H1 (cell line): ENCODE results near the gene MUC5AC. TPM values are rescaled to one million over a fixed set of nuclear protein-coding genes. Genes with fewer than 3 reads are reported as not detected.

Experiments used
- CTCF ChIA-PET: fragments of 300-600 bp; sonication (Branson Sonifier 250); formaldehyde crosslinking; loops from one replicate; lab custom pipeline; 2021; ENCODE audit not compliant: partially characterized antibody; lab: Charles Lee
- POLR2A ChIA-PET: fragments of 300-600 bp; sonication (Branson Sonifier 250); formaldehyde crosslinking; loops from one replicate; lab custom pipeline; 2021; ENCODE audit warnings: inconsistent platforms; ENCODE audit not compliant: partially characterized antibody; lab: Charles Lee
- DNase-seq, 2 experiments: peaks; one replicate each; pipeline versions ENCODE4 v3.0.0 to v3.0.0-alpha.2; 2010 to 2022; ENCODE audit warnings: low spot score in 2 of 2, low read depth in 1 of 2, mixed read lengths in 1 of 2
- FAIRE-seq: peaks from 2 replicates; lab custom pipeline; 2011; peaks lifted over from hg19 to GRCh38; lab: Jason Lieb, UNC
- H2AFZ ChIP-seq: 2 replicates; pipeline ENCODE4 v1.8.1; 2012; ENCODE audit warnings: low read length, inconsistent platforms
- H2AK5ac ChIP-seq: 2 replicates; pipeline ENCODE4 v1.6.1; 2013; ENCODE audit warnings: low read depth, low read length
- H2BK120ac ChIP-seq: replicated peaks from 2 replicates; pipeline ENCODE3; 2013; ENCODE audit warnings: low read depth, low read length, inconsistent platforms
- H2BK12ac ChIP-seq: 2 replicates; pipeline ENCODE4 v1.6.1; 2013; ENCODE audit warnings: low read depth, low read length
- H2BK15ac ChIP-seq: 2 replicates; pipeline ENCODE4 v1.6.1; 2013; ENCODE audit warnings: low read length
- H2BK20ac ChIP-seq: 2 replicates; pipeline ENCODE4 v1.6.1; 2013; ENCODE audit warnings: low read length
- H2BK5ac ChIP-seq: 2 replicates; pipeline ENCODE4 v1.6.1; 2013; ENCODE audit warnings: low read depth, low read length
- H3K14ac ChIP-seq: 2 replicates; pipeline ENCODE4 v1.6.1; 2013; ENCODE audit warnings: inconsistent platforms; ENCODE audit not compliant: insufficient read length
- H3K18ac ChIP-seq: 2 replicates; pipeline ENCODE4 v1.6.1; 2013; ENCODE audit warnings: low read length; ENCODE audit errors: extremely low read depth
- H3K23ac ChIP-seq: 2 replicates; pipeline ENCODE4 v1.6.1; 2013; ENCODE audit warnings: inconsistent platforms; ENCODE audit not compliant: insufficient read length
- H3K23me2 ChIP-seq: 2 replicates; pipeline ENCODE4 v1.6.1; 2013; ENCODE audit warnings: low read depth, low read length
- H3K27ac ChIP-seq: 2 replicates; pipeline ENCODE4 v1.6.1; 2011; ENCODE audit warnings: low read depth, low read length, inconsistent platforms
- H3K27me3 ChIP-seq, 4 experiments: replicated peaks in 1 of 4; 1 replicate in 1 of 4; 2 replicates in 3 of 4; pipeline versions ENCODE4 v1.6.1 to v1.8.1; 2011 to 2013; ENCODE audit warnings: low read length in 3 of 4, mild to moderate bottlenecking in 3 of 4, inconsistent platforms in 2 of 4, mixed read lengths in 2 of 4, moderate library complexity in 1 of 4; ENCODE audit not compliant: control insufficient read depth in 3 of 4, insufficient read depth in 3 of 4; ENCODE audit errors: extremely low read depth in 1 of 4
- H3K36me3 ChIP-seq, 4 experiments: 2 replicates each; pipeline versions ENCODE4 v1.6.1 to v1.8.1; 2011 to 2013; ENCODE audit warnings: mild to moderate bottlenecking in 4 of 4, low read length in 3 of 4, moderate library complexity in 2 of 4, control low read depth in 1 of 4, inconsistent platforms in 1 of 4; ENCODE audit not compliant: insufficient read depth in 4 of 4, control insufficient read depth in 2 of 4
- H3K4ac ChIP-seq: replicated peaks from 2 replicates; pipeline ENCODE3; 2013; ENCODE audit warnings: low read length, low read depth, mixed read lengths, inconsistent platforms; ENCODE audit not compliant: insufficient read length
- H3K4me1 ChIP-seq, 4 experiments: replicated peaks in 1 of 4; 1 replicate in 1 of 4; 2 replicates in 3 of 4; pipeline versions ENCODE4 v1.6.1 to v1.8.1; 2011 to 2013; ENCODE audit warnings: low read length in 3 of 4, inconsistent platforms in 2 of 4, mixed read lengths in 1 of 4; ENCODE audit not compliant: insufficient read depth in 4 of 4, control insufficient read depth in 3 of 4
- H3K4me2 ChIP-seq, 2 experiments: 2 replicates each; pipeline versions ENCODE4 v1.6.1 to v1.8.1; 2011 to 2013; ENCODE audit warnings: low read depth in 2 of 2, low read length in 2 of 2, control low read depth in 1 of 2, inconsistent platforms in 1 of 2, mild to moderate bottlenecking in 1 of 2; ENCODE audit not compliant: insufficient read depth in 1 of 2
- H3K4me3 ChIP-seq, 4 experiments: fragments of 200-600, 300-600 bp in 1 of 4; sonication (generic), shearing (Covaris generic), sonication (Bioruptor Twin) in 1 of 4; 2 replicates each; pipeline versions ENCODE4 v1.5.1 to v1.8.1; 2011 to 2016; ENCODE audit warnings: low read length in 4 of 4, low read depth in 3 of 4, control low read depth in 2 of 4, inconsistent platforms in 2 of 4, mild to moderate bottlenecking in 2 of 4, mixed read lengths in 1 of 4, moderate library complexity in 1 of 4; ENCODE audit not compliant: insufficient read depth in 2 of 4; ENCODE audit errors: extremely low read depth in 1 of 4
- H3K56ac ChIP-seq: replicated peaks from 2 replicates; pipeline ENCODE3; 2013; ENCODE audit warnings: low read depth, mild to moderate bottlenecking, mixed read lengths, low read length, inconsistent platforms; ENCODE audit not compliant: insufficient read length
- H3K79me1 ChIP-seq: 2 replicates; pipeline ENCODE4 v1.6.1; 2013; ENCODE audit warnings: low read depth, low read length, control low read depth
- H3K79me2 ChIP-seq, 2 experiments: 2 replicates each; pipeline versions ENCODE4 v1.6.1 to v1.8.1; 2012 to 2013; ENCODE audit warnings: low read length in 2 of 2, mild to moderate bottlenecking in 2 of 2, inconsistent platforms in 1 of 2; ENCODE audit not compliant: insufficient read depth in 2 of 2, control insufficient read depth in 1 of 2
- H3K9ac ChIP-seq, 4 experiments: replicated peaks in 1 of 4; 1 replicate in 1 of 4; 2 replicates in 3 of 4; pipeline versions ENCODE4 v1.6.1 to v1.8.1; 2011 to 2013; ENCODE audit warnings: low read depth in 3 of 4, low read length in 3 of 4, control low read depth in 2 of 4, mild to moderate bottlenecking in 2 of 4, moderate library complexity in 2 of 4, inconsistent platforms in 1 of 4; ENCODE audit errors: extremely low read depth in 1 of 4
- H3K9me3 ChIP-seq, 2 experiments: 2 replicates each; pipeline versions ENCODE4 v1.6.1 to v1.8.1; 2012 to 2013; ENCODE audit warnings: mild to moderate bottlenecking in 2 of 2, moderate library complexity in 2 of 2, control low read depth in 1 of 2, inconsistent platforms in 1 of 2, low read depth in 1 of 2, low read length in 1 of 2, mixed read lengths in 1 of 2; ENCODE audit not compliant: insufficient read depth in 2 of 2
- H4K20me1 ChIP-seq, 2 experiments: replicated peaks in 1 of 2; 2 replicates each; pipeline versions ENCODE3 to v1.8.1; 2011 to 2013; ENCODE audit warnings: inconsistent platforms in 2 of 2, low read length in 2 of 2, mild to moderate bottlenecking in 1 of 2; ENCODE audit not compliant: insufficient read depth in 2 of 2, control insufficient read depth in 1 of 2
- H4K5ac ChIP-seq: 2 replicates; pipeline ENCODE4 v1.6.1; 2013; ENCODE audit warnings: low read length, low read depth, mixed read lengths, inconsistent platforms; ENCODE audit not compliant: insufficient read length
- H4K8ac ChIP-seq: 2 replicates; pipeline ENCODE4 v1.8.0; 2013; ENCODE audit warnings: mild to moderate bottlenecking, moderate library complexity, low read length, inconsistent platforms; ENCODE audit not compliant: insufficient read depth; ENCODE audit errors: extremely low read depth
- H4K91ac ChIP-seq: replicated peaks from 2 replicates; pipeline ENCODE3; 2013; ENCODE audit warnings: low read length, mixed read lengths, inconsistent platforms; ENCODE audit not compliant: insufficient read length
- CEBPB ChIP-seq: IDR thresholded peaks from 2 replicates; pipeline ENCODE4 v1.6.1; 2012; ENCODE audit warnings: low read depth, low read length
- CHD2 ChIP-seq: IDR thresholded peaks from 2 replicates; pipeline ENCODE4 v1.6.1; 2012; ENCODE audit warnings: low read length, improper control_type of control experiment
- POLR2A ChIP-seq, 2 experiments: IDR thresholded peaks; 1 replicate in 1 of 2; 2 replicates in 1 of 2; pipeline ENCODE4 v1.6.1; 2011; ENCODE audit warnings: low read depth in 2 of 2, low read length in 2 of 2, mild to moderate bottlenecking in 2 of 2; ENCODE audit errors: control extremely low read depth in 1 of 2
- POLR2AphosphoS5 ChIP-seq: IDR thresholded peaks from 2 replicates; pipeline ENCODE4 v1.6.1; 2011; ENCODE audit warnings: low read depth, low read length
- POU5F1 ChIP-seq: IDR thresholded peaks from 2 replicates; pipeline ENCODE4 v1.6.1; 2011; ENCODE audit warnings: low read depth, mild to moderate bottlenecking, low read length, moderate library complexity
- RNF2 ChIP-seq: fragments of 200-900, 300-1000 bp; sonication (generic); IDR thresholded peaks from 2 replicates; pipeline ENCODE4 v1.7.1; 2016; ENCODE audit warnings: borderline replicate concordance, low read depth, mild to moderate bottlenecking, antibody characterized with exemption, low read length; ENCODE audit not compliant: poor library complexity, severe bottlenecking; ENCODE audit errors: missing control alignments
- SP4 ChIP-seq: IDR thresholded peaks from 2 replicates; pipeline ENCODE4 v1.6.1; 2012; ENCODE audit warnings: low read length, inconsistent platforms
- TCF12 ChIP-seq: IDR thresholded peaks from 2 replicates; pipeline ENCODE4 v1.6.1; 2011; ENCODE audit warnings: low read depth, mild to moderate bottlenecking, low read length
- TEAD4 ChIP-seq: IDR thresholded peaks from 2 replicates; pipeline ENCODE4 v1.6.1; 2012; ENCODE audit warnings: low read depth, low read length, inconsistent platforms, mixed read lengths
- WGBS, 2 experiments: shearing (Covaris generic) in 1 of 2; methylation state at CpG; one replicate each; pipeline versions ENCODE4 v1.1.6 to v1.1.7; 2013 to 2015; ENCODE audit warnings: low lambda C conversion rate in 2 of 2, mixed read lengths in 2 of 2, inconsistent platforms in 1 of 2, low coverage in 1 of 2, missing lambda C conversion rate in 1 of 2; ENCODE audit not compliant: insufficient replicate concordance in 2 of 2, insufficient coverage in 1 of 2, insufficient read length in 1 of 2; ENCODE audit errors: extremely low coverage in 1 of 2, missing lambda C conversion rate in 1 of 2; 5-methylcytosine and 5-hydroxymethylcytosine counted together
- polyA plus RNA-seq, 7 experiments: library from polyadenylated mRNA; depleted of rRNA in 3 of 7; stranded (reverse) in 5 of 7; unstranded in 2 of 7; fragments of >200 nt in 5 of 7; fragments of 200-250 nt in 2 of 7; gene quantifications; 1 replicate in 5 of 7; 2 replicates in 1 of 7; 4 replicates in 1 of 7; pipeline versions ENCODE4 v1.2.1 to v1.2.3, GENCODE V29; 2011 to 2013; ENCODE audit warnings: missing spikeins in 2 of 7, mixed read lengths in 2 of 7
- total RNA-seq: library from RNA; stranded (reverse); fragmentation: NEBNext Ultra II Directional; extraction: Animal tissue kit (Norgen Biotek cat#: 25700); gene quantifications from 2 replicates; pipeline ENCODE4 v1.2.1, GENCODE V29; 2021
- TF ChIP-seq, protein P1 (sequence below), 3 experiments: IDR thresholded peaks; 1 replicate in 2 of 3; 2 replicates in 1 of 3; pipeline versions ENCODE4 v1.5.1 to v1.6.1; 2011; ENCODE audit warnings: low read length in 3 of 3, mild to moderate bottlenecking in 3 of 3, inconsistent platforms in 2 of 3, low read depth in 1 of 3, moderate library complexity in 1 of 3; ENCODE audit not compliant: insufficient read depth in 1 of 3; ENCODE audit errors: control extremely low read depth in 1 of 3

Gene MUC5AC
- total and polyA plus RNA-seq, 2 of the 8 experiments (the other 6 are each of a cell fraction or from before 2014, with no cell fraction given): not detected

- Histone ChIP-seq H3K27ac (no peak overlapping the region), H3K56ac (no peak overlapping the region), H3K4me3 (no peak overlapping the region)
- TF ChIP-seq CEBPB: no peak
- no peak for TF ChIP-seq POLR2AphosphoS5
- TF ChIP-seq CHD2: no peak
- no peak for TF ChIP-seq TEAD4
- no peak for TF ChIP-seq POU5F1
- TF ChIP-seq SP4: no peak
- TF ChIP-seq POLR2A (IDR thresholded peaks at IDR 0.05; ENCODE audit: control extremely low read depth in 1 of 2, low read depth in 2 of 2, low read length in 2 of 2): no peak
- no peak for TF ChIP-seq RNF2
- no peak for TF ChIP-seq TCF12
- TF ChIP-seq, protein P1, sequence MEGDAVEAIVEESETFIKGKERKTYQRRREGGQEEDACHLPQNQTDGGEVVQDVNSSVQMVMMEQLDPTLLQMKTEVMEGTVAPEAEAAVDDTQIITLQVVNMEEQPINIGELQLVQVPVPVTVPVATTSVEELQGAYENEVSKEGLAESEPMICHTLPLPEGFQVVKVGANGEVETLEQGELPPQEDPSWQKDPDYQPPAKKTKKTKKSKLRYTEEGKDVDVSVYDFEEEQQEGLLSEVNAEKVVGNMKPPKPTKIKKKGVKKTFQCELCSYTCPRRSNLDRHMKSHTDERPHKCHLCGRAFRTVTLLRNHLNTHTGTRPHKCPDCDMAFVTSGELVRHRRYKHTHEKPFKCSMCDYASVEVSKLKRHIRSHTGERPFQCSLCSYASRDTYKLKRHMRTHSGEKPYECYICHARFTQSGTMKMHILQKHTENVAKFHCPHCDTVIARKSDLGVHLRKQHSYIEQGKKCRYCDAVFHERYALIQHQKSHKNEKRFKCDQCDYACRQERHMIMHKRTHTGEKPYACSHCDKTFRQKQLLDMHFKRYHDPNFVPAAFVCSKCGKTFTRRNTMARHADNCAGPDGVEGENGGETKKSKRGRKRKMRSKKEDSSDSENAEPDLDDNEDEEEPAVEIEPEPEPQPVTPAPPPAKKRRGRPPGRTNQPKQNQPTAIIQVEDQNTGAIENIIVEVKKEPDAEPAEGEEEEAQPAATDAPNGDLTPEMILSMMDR (IDR thresholded peaks at IDR 0.05; ENCODE audit: control extremely low read depth in 1 of 3, insufficient read depth in 1 of 3, low read depth in 1 of 3, low read length in 3 of 3): no peak
- TF ChIP-seq, all 59 proteins: peak for 0
- DNase-seq (no peak), FAIRE-seq (no peak)
- H3K14ac ChIP-seq: no peak overlapping the region
- no peak overlapping the region for H3K4me2 ChIP-seq
- H2BK120ac ChIP-seq: no peak overlapping the region
- peaks cover 0 to 32% of the 10 kb centered on the region in 2 experiments; a peak in 2 of 4 replicates for H3K9me3 ChIP-seq
- H4K91ac ChIP-seq: no peak overlapping the region
- ChIA-PET CTCF (no interaction called here), POLR2A (interaction anchor here (0.9 kb wide), 1 partner anchor 71 kb away, joined by 3 read pairs; no protein-coding TSS in a partner anchor)
- H3K23me2 ChIP-seq: no peaks in the 10 kb centered on the region
- H3K18ac ChIP-seq: no peak overlapping the region
- no peaks in the 10 kb centered on the region for H3K4me1 ChIP-seq
- H2AK5ac ChIP-seq: no peak overlapping the region
- H3K27me3 ChIP-seq: no peaks in the 10 kb centered on the region; a peak in 1 of 7 replicates
- H2AFZ ChIP-seq: no peak overlapping the region
- no peak overlapping the region for H4K8ac ChIP-seq
- no peaks in the 10 kb centered on the region for H3K79me2 ChIP-seq
- no peak overlapping the region for H2BK12ac ChIP-seq
- H4K5ac ChIP-seq: no peak overlapping the region
- no peaks in the 10 kb centered on the region for H3K36me3 ChIP-seq
- H3K23ac ChIP-seq: no peak overlapping the region
- no peaks in the 10 kb centered on the region for H3K79me1 ChIP-seq
- 89% methylated on average over 25 of the region's 41 CpGs; no CpG with 5 or more reads in 1 of the 2 experiments for WGBS, 2 experiments
- no peak overlapping the region for H2BK5ac ChIP-seq
- H3K9ac ChIP-seq: no peak overlapping the region
- no peaks in the 10 kb centered on the region for H4K20me1 ChIP-seq
- H2BK15ac ChIP-seq: no peak overlapping the region
- no peak overlapping the region for H3K4ac ChIP-seq
- H2BK20ac ChIP-seq: no peak overlapping the region
These were observed 38.1 kb downstream of the MUC5AC start for GRCh38 chr11:1195682-1196515.
